HG03175 (cell line): ENCODE results near the gene BLVRB.
A peak's percentile ranks its signal among the peaks of the same experiment; 100 is the strongest.
"Not testable (repeated sequence)": the region's sequence is repeated elsewhere in the genome, so short reads cannot be mapped to it uniquely, and the experiment has no call there.

Source experiments
- ATAC-seq: cut with Tn5 transposase; IDR thresholded peaks from one replicate; pipeline ENCODE4 v1.9.1; 2021; ENCODE audit warnings: mild to moderate bottlenecking, moderate library complexity; ENCODE audit not compliant: unreplicated experiment

Gene BLVRB

DNA sequence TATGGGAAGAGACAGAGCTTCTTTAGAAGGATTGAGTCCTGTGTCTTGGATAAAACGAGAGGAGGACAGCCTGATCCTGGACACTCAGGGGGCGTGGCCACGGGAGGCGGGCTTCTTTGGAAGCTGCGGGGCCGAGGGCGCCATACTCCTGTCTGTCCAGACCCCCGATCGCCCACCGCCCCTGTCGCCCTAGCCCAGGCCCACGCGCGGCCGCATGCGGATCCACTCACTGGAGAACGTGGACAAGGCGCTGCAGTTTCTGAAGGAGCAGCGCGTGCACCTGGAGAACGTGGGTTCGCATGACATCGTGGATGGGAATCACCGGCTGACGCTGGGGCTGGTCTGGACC lies 24.3 kb upstream of the BLVRB start:
- ATAC-seq, result no peak

DNA sequence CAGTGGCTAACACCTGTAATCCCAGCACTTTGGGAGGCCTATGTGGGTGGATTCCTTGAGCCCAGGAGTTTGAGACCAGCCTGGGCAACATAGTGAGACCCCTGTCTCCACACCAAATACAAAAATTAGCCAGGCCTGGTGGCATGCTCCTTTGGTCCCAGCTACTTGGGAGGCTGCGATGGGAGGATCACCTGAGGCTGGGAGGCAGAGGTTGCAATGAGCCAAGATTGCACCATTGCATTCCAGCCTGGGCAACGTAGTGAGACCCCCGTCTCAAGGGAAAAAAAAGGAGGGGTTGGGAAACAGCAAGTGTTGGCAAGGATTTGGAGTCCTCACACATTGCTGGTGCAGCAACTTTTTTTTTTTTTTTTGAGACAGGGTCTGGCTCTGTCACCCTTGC lies 20.5 kb upstream of the BLVRB start:
- ATAC-seq, result no peak

- ATAC-seq, result not testable (repeated sequence)
Measured at GRCh38 chr19:40475878-40476644, 10.5 kb upstream of the BLVRB start.

DNA sequence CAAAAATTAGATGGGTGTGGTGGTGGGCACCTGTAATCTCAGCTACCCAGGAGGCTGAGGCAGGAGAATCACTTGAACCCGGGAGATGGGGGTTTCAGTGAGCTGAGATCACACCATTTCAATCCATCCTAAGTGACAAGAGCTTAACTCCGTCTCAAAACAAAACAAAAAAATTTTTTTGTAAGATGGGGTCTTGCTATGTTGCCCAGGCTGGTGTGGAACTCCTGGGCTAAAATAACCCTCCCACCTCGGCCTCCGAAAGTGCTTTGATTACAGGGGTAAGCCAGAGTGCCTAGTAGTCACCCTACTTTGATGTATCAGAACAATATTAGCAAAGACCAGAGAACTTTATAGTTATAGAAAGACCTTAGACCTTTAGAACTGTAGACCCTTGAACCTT lies 9.2 kb upstream of the BLVRB start:
- no peak for ATAC-seq

- no peak for ATAC-seq
Measured at GRCh38 chr19:40472516-40472915, 7.0 kb upstream of the BLVRB start.

- no peak for ATAC-seq
Measured at GRCh38 chr19:40471111-40471510, 5.6 kb upstream of the BLVRB start.

DNA sequence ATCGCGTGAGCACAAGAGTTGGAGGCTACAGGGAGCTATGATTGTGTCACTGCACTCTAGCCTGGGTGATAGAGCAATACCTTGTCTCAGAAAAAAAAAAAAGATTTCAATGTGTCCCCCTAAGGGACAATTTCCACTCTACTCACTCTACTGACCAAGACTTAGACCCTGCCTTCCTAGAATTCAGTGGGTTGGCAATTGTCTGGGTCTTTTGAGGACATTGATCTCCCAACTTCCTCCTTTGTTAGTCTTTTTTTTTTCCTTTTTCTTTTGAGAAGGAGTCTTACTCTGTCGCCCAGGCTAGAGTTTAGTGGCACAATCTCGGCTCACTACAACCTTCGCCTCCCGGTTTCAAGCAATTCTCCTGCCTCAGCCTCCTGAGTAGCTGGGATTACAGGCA lies 3.5 kb upstream of the BLVRB start:
- no peak for ATAC-seq

DNA sequence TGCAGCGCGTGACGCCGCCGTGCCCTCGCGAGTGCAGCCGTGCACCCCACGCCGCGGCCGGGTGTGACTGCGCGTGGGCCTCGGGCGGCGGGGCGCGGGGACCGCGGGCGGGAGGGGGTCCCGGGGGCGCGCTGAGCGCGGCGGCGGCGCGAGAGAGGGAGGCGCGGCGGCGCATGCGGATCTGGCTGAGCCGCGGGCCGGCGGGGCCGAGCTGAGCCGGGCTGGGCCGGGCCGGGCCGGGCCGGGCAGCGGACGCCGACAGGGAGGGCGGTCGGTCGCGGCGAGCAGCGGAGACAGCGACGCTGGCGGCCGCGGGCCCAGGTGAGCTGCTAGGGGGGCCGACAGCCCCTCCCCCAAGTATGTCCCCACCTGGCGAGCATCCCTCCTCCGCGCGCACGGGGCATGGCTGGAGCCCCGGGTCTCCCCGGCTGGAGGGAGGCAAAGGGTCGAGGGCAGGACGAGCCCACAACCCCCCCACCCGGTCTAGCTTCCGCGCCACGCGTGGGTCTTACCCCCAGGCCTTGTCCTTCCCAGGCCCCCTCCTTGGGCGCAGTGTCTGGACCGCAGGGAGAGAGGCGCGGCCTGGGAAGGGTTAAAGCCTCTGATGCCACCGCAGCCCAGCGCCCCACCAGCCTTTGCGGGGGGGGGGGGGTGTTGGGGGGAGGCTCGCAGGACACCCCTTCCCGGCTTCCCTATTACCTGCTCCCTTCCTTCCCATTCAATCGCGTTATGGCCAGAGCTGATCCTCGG lies 1.6 kb upstream of the BLVRB start, which contains the start of gene SPTBN4:
Gene SPTBN4, plus strand, starts transcription at position 17 of the 750 bp plus-strand sequence. CDS start 5,621 bp downstream, outside the sequence.
- no peak for ATAC-seq

DNA sequence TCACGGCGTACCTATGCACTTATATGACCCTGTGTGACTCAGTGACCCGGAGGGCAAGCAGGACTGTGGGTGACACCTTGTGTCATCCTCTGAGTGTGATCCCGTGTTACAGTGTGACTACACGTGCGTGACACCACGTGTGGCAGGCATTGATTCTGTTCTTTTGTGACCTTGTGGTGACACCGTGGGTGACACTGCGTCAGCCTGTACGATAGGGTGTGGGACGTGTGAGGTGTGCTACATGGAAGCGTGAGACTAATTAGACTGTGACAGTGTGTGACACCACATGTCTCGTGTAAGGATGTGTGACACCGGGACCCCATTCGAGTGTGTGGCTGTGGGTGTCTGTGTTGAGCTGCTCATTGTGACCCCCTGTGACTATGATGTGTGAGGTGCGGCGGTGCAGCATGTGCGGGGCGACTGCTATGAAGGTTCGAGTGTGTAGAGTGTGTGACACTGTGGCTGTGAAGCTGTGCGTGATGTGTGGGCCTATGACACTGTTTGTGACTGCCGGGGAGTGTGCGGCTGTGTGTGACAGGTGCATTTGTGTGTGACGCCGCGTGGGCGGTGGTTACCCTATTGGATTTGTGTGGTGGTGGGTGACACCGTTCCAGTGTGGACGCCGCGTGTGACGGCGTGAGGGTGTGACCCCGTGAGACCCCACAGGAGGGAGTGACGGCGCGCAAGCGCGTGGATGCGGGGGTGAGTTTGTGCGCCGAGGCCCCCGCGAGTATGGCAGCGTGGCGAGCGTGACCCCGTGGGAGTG lies 857 bp upstream of the BLVRB start:
- ATAC-seq, result peak; percentile 23

DNA sequence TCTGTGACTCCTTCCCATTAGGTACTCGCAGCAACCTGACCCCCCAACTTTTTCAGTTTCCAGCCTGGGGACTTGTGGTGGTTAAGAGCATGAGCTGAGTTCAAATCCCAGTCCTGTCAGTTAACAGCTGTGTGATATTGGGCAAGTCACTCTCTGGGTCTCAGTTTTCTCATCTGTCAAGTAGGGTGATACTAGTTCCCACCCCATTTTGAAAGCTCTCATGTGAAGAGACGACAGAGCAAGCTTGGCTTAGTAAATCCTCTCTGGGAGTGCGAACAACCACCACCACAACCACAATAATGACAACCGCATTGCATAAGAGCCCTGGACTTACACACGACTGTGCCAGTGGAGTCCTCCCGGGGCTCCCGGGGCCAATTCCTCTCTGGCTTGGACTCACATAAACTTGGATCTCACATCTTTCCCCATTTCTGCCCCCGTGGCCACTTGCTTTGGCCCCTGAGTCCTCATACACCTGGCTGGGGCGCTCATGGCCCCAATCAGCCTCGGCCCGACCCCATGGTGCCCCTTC lies 454 bp downstream of the BLVRB start:
- ATAC-seq, result no peak

- no peak for ATAC-seq
Measured at GRCh38 chr19:40464059-40465024, 1.2 kb downstream of the BLVRB start.

DNA sequence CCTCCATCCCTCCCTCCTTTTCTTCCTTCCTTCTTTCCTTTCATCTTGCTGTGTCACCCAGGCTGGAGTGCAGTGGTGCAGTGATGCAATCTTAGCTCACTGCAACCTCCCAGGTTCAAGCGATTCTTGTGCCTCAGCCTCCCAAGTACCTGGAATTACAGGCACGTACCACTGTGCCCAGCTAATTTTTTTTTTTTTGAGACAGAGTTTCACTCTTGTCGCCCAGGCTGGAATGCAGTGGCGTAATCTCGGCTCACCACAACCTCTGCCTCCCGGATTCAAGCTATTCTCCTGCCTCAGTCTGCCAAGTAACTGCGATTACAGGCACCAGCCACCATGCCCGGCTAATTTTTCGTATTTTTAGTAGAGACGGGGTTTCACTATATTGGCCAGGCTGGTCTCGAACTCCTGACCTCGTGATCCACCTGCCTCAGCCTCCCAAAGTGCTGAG lies 1.9 kb downstream of the BLVRB start:
- ATAC-seq, result not testable (repeated sequence)

DNA sequence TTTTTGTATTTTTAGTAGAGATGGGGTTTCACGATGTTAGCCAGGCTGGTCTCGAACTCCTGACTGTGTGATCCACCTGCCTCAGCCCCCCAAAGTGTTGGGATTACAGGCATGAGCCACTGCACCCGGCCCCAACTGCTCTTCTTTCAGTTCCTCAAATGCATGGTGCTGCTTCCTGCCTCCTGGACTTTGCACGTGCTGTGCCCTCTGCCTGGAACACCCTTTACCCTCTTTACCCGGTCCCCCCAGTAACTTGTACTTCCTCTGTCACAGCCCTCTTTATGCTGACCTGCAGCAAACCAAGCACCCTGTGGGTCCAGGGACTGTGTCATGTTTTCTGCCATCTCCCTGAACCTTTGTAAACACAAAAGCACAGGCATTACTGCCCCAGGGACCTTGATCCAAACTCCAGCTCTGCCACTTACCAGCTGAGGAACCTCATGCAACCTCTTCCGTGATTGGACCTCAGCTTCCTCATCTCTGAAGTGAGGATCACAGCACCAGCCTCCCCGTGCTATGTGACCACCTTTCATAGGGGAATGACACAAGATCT lies 3.8 kb downstream of the BLVRB start:
- ATAC-seq, result no peak

- no peak for ATAC-seq
Measured at GRCh38 chr19:40460185-40460584, 5.4 kb downstream of the BLVRB start.

- no peak for ATAC-seq
Measured at GRCh38 chr19:40458597-40458974, 7.0 kb downstream of the BLVRB start.

GRCh38 chr19:40457953-40458596 lies 7.5 kb downstream of the BLVRB start:
- ATAC-seq, result no peak

DNA sequence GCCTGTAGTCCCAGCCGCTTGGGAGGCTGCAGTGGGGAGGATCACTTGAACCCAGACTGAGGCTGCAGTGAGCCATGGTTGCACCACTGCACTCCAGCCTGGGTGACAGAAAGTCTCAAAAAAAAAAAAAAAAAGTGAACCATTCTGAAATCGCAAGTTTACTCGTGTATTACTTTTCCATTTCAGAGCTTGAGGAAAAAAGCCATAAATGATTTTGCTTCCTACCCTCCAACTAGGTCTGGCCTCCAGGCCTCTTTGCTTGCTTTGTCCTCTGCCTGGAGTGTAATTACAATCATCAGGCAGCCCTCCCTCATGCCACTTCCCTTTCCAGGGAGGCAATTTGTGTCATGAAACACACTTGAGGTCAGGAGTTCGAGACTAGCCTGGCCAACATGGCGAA lies 8.5 kb downstream of the BLVRB start:
- ATAC-seq, result no peak

GRCh38 chr19:40453943-40454342 lies 11.6 kb downstream of the BLVRB start:
- ATAC-seq, result not testable (repeated sequence)

DNA sequence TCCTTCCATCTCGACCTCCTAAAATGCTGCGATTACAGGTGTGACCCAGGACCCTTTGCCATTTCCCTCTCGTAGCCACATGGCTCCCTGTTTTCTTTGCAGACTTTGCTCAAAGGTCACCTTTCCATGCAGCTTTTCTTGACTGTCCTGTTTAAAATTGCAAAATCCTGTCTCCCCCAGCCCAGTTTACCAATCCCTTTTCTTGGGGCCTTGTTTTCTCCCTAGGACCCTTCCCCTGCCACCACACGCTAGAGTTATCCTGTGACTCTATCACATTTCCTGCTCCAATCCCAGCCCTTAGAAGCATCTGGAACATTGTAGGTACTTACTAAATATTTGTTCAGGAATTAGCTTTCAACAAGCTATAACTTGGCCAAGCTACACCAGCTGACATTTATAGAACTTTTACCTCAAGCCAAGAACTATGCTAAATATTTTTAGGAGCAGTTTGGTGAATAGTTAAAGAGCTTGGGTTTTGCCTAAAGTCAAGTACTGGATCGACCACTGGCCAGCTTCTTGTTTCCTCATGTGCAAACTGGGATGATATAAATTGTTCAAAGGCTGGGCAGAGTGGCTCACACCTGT lies 12.3 kb downstream of the BLVRB start:
- ATAC-seq, result no peak
